Measurements from ENCODE around the gene HSF2BP.
"Not testable (repeated sequence)": the region's sequence is repeated elsewhere in the genome, so short reads cannot be mapped to it uniquely, and the experiment has no call there.

The HSF2BP gene

GRCh38 chr21:43651926-43652325 lies 7.4 kb downstream of the HSF2BP start:
- not testable (repeated sequence) for DNase-seq (ENCODE audit: low read depth)

- DNase-seq (ENCODE audit: low read depth): no peak
Measured at GRCh38 chr21:43648171-43648570, 11.1 kb downstream of the HSF2BP start.

GRCh38 chr21:43646550-43647260 lies 12.6 kb downstream of the HSF2BP start:
- peak; percentile 79 for DNase-seq (ENCODE audit: low read depth)

- no peak for DNase-seq (ENCODE audit: low read depth)
Measured at GRCh38 chr21:43645976-43646375, 13.3 kb downstream of the HSF2BP start.

- no peak for DNase-seq (ENCODE audit: low read depth)
Measured at GRCh38 chr21:43645136-43645891, 14.0 kb downstream of the HSF2BP start.

- DNase-seq (ENCODE audit: low read depth): no peak
Measured at GRCh38 chr21:43644609-43645008, 14.7 kb downstream of the HSF2BP start.

- no peak for DNase-seq (ENCODE audit: low read depth)
Measured at GRCh38 chr21:43644071-43644470, 15.2 kb downstream of the HSF2BP start.

GRCh38 chr21:43643193-43643592 lies 16.1 kb downstream of the HSF2BP start:
- no peak for DNase-seq (ENCODE audit: low read depth)

GRCh38 chr21:43640400-43640799 lies 18.9 kb downstream of the HSF2BP start:
- DNase-seq (ENCODE audit: low read depth): no peak

- no peak for DNase-seq (ENCODE audit: low read depth)
Measured at GRCh38 chr21:43639470-43640353, 19.6 kb downstream of the HSF2BP start.

- no peak for DNase-seq (ENCODE audit: low read depth)
Measured at GRCh38 chr21:43637530-43638158, 21.6 kb downstream of the HSF2BP start.

- no peak for DNase-seq (ENCODE audit: low read depth)
Measured at GRCh38 chr21:43635436-43635835, 23.9 kb downstream of the HSF2BP start.

- DNase-seq (ENCODE audit: low read depth): no peak
Measured at GRCh38 chr21:43634618-43635017, 24.7 kb downstream of the HSF2BP start.

GRCh38 chr21:43632373-43632905 lies 26.8 kb downstream of the HSF2BP start:
- no peak for DNase-seq (ENCODE audit: low read depth)

- DNase-seq (ENCODE audit: low read depth): no peak
Measured at GRCh38 chr21:43631411-43632107, 27.7 kb downstream of the HSF2BP start.

- no peak for DNase-seq (ENCODE audit: low read depth)
Measured at GRCh38 chr21:43627527-43627926, 31.8 kb downstream of the HSF2BP start.

GRCh38 chr21:43626390-43626789 lies 32.9 kb downstream of the HSF2BP start:
- DNase-seq (ENCODE audit: low read depth): no peak

GRCh38 chr21:43624339-43624738 lies 34.9 kb downstream of the HSF2BP start:
- DNase-seq (ENCODE audit: low read depth): no peak

GRCh38 chr21:43623588-43623987 lies 35.7 kb downstream of the HSF2BP start:
- DNase-seq (ENCODE audit: low read depth): no peak

- DNase-seq (ENCODE audit: low read depth): no peak
Measured at GRCh38 chr21:43622796-43623195, 36.5 kb downstream of the HSF2BP start.

GRCh38 chr21:43619856-43620255 lies 39.4 kb downstream of the HSF2BP start:
- DNase-seq (ENCODE audit: low read depth): no peak

Measured in stimulated activated CD8-positive, alpha-beta memory T cell treated with anti-CD3 and anti-CD28 coated beads, Interleukin-15, amount 100 ng/mL, for 1 hour (primary cell).